Measurements from ENCODE around the gene NBAS.
"Not testable (repeated sequence)": the region's sequence is repeated elsewhere in the genome, so short reads cannot be mapped to it uniquely, and the experiment has no call there.

The NBAS gene

DNA sequence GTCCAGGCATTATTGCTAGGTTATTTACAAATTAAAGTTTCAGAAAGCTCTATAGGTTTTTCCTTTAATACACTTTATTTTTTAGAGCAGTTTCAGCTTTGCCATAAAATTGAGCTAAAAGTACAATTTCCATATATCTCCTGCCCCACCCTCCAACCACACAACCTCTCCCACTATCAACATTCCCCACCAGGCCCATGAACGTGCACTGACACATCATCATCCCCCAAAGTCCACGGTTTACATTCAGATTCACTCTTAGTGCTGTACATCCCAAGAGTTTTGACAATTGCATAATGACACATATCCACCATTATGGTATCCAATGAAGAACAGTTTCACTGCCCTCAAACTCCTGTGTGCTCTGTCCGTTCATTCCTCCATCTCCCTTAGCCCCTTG, 139.4 kb downstream of the NBAS start:
- DNase-seq (ENCODE audit: low read depth), result no peak
- no peak overlapping the region for H3K4me3 ChIP-seq (ENCODE audit: control insufficient read depth, low read depth, low read length)
- TF ChIP-seq, protein P1, sequence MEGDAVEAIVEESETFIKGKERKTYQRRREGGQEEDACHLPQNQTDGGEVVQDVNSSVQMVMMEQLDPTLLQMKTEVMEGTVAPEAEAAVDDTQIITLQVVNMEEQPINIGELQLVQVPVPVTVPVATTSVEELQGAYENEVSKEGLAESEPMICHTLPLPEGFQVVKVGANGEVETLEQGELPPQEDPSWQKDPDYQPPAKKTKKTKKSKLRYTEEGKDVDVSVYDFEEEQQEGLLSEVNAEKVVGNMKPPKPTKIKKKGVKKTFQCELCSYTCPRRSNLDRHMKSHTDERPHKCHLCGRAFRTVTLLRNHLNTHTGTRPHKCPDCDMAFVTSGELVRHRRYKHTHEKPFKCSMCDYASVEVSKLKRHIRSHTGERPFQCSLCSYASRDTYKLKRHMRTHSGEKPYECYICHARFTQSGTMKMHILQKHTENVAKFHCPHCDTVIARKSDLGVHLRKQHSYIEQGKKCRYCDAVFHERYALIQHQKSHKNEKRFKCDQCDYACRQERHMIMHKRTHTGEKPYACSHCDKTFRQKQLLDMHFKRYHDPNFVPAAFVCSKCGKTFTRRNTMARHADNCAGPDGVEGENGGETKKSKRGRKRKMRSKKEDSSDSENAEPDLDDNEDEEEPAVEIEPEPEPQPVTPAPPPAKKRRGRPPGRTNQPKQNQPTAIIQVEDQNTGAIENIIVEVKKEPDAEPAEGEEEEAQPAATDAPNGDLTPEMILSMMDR (conservative IDR thresholded peaks at IDR 0.05; ENCODE audit: control insufficient read depth, insufficient read depth, low read depth, low read length), result no peak

DNA sequence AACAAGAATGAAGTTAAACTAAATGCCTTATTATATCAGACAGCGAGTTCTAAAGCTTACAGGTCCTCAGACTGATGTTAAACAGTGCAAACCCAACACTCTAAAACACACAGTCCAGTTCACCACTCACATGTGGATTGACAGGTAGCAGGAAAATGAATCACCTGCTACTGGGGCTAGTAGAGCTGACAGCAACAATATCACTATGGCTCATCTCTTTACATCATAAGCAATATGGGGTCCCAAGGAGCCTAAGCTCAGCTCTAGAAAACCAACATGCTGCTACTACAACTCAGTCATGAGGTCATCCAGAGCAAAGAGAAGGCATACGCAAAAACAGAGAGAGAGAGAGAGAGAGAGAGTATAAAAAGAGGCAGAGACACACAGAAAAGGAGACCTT, 145.4 kb downstream of the NBAS start:
- H3K4me3 ChIP-seq (ENCODE audit: control insufficient read depth, low read depth, low read length), result no peak overlapping the region
- DNase-seq (ENCODE audit: low read depth), result no peak
- TF ChIP-seq, protein P1 (conservative IDR thresholded peaks at IDR 0.05; ENCODE audit: control insufficient read depth, insufficient read depth, low read depth, low read length), result no peak

DNA sequence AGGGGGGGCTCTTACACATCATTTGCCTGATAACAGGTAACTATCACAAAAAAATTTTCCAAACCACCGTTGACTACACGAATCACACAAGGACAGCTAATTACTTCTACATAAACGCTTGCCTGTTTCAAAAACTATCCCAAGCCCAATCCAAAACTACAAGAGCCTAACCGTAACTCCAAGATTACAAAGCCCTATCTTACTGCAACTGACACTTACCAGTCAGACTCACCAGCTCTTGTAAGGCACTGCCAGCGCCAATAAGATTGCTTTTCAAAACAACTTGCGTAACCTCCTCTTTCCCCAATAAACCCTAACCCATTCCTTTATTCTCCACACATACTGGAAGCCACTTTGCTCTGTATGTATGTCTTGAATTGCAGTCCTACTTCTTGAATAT, 148.4 kb downstream of the NBAS start:
- no peak overlapping the region for H3K4me3 ChIP-seq (ENCODE audit: control insufficient read depth, low read depth, low read length)
- DNase-seq (ENCODE audit: low read depth), result no peak
- TF ChIP-seq, protein P1 (conservative IDR thresholded peaks at IDR 0.05; ENCODE audit: control insufficient read depth, insufficient read depth, low read depth, low read length), result no peak

DNA sequence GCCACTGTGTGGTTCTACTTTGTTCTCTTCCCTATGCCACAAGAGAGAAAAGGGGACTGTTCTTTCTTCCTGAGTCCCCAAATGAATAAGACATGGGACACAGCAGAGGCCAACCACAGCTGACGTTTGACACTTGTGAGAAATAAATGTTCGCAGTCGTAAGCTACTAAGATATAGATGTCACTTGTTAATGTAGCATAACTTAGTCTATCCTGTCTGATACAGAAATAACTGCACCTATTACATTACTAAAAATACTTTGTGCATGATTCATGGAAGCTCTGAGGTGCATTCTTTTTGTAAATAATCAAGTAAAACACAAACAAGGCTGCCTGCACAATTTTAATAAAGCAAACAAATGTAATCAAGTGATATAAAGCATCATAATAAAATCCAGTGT, 148.8 kb downstream of the NBAS start:
- TF ChIP-seq, protein P1 (conservative IDR thresholded peaks at IDR 0.05; ENCODE audit: control insufficient read depth, insufficient read depth, low read depth, low read length), result no peak
- no peak for DNase-seq (ENCODE audit: low read depth)
- no peak overlapping the region for H3K4me3 ChIP-seq (ENCODE audit: control insufficient read depth, low read depth, low read length)

DNA sequence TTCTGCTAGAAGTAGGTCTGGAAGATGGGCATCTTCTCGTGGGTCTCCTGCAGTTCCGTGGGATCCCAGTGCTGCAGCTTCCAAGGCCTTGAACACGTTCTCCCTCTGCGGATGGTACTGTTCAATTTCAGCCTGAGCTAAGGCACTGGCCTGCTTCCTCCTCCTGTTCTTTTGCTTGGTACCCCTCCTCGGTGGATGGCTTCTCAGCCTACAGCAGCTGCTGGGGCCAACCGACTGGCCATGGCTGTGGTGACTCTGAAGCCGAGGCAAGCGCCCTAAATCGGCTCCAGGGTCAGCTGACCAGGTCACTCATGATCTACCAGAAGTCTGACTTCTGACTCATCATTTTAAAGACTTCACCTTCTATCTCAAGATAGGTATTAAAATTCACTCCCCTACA, 150.2 kb downstream of the NBAS start:
- H3K4me3 ChIP-seq (ENCODE audit: control insufficient read depth, low read depth, low read length), result no peak overlapping the region
- no peak for DNase-seq (ENCODE audit: low read depth)
- TF ChIP-seq, protein P1 (conservative IDR thresholded peaks at IDR 0.05; ENCODE audit: control insufficient read depth, insufficient read depth, low read depth, low read length), result no peak

DNA sequence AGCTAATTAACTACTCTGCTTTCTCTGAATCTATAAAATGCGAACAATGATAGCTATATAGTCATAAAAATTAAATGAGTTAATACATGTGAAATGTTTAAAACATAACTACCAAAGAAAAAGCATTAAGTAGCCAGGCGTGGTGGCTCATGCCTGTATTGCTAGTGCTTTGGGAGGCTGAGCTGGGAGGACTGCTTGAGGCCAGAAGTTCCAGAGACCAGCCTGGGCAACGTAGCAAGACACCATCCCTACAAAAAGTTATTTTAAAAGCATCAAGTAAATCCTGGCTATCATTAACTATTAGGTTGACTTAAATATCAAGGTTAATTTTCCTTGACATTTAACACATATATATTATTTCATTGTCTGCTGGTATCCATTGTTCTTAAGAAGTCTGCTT, 152.4 kb downstream of the NBAS start:
- DNase-seq (ENCODE audit: low read depth), result no peak
- TF ChIP-seq, protein P1 (conservative IDR thresholded peaks at IDR 0.05; ENCODE audit: control insufficient read depth, insufficient read depth, low read depth, low read length), result no peak
- no peak overlapping the region for H3K4me3 ChIP-seq (ENCODE audit: control insufficient read depth, low read depth, low read length)

DNA sequence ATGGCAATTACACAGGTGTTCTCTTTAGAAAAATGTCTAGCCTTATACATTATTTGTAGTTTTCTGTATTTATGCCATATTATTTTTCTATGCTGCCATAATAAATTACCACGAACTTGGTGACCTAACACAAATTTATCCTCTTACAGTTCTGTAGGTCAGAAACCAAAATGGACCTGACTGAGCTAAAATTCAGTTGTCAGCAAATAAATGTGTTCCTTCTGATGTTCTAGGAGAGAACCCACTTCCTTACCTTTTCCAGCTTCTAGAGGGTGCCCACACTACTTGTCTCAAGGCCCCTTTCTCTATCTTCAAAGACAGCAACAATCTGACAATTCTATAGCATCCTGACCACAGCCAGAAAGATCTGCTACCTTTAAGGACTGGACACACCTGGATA, 153.5 kb downstream of the NBAS start:
- no peak overlapping the region for H3K4me3 ChIP-seq (ENCODE audit: control insufficient read depth, low read depth, low read length)
- TF ChIP-seq, protein P1 (conservative IDR thresholded peaks at IDR 0.05; ENCODE audit: control insufficient read depth, insufficient read depth, low read depth, low read length), result no peak
- no peak for DNase-seq (ENCODE audit: low read depth)

DNA sequence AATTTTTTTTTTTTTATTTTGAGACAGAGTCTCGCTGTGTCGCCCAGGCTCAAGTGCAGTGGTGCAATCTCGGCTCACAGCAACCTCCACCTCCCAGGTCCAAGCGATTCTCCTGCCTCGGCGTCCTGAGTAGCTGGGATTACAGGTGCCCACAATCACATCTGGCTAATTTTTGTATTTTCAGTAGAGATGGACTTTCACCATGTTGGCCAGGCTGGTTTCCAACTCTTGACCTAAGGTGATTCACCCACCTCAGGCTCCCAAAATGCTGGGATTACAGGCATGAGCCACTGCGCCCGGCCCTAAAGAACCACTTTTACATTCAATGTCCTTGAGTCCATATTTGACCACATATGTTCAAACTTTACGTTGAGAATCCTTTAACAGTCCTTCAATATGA, 156.6 kb downstream of the NBAS start:
- H3K4me3 ChIP-seq (ENCODE audit: control insufficient read depth, low read depth, low read length); DNase-seq (ENCODE audit: low read depth): not testable (repeated sequence)
